ENCODE results near the gene CCDC74A. TPM values are rescaled to one million over a fixed set of nuclear protein-coding genes. Genes with fewer than 3 reads are reported as not detected.

Gene CCDC74A
- total RNA-seq, 1 experiment from 2014 or later, result 29.9 TPM

- Histone ChIP-seq H3K27me3 (ENCODE audit: control insufficient read depth, insufficient read depth, low read length) (peaks cover 18% of the 10 kb centered on the region; the same call in 1 of the 2 replicates), H3K27ac (ENCODE audit: low read length) (no peak overlapping the region), H3K9me3 (ENCODE audit: control insufficient read depth, insufficient read depth, low read depth, low read length) (no peaks in the 10 kb centered on the region), H3K36me3 (ENCODE audit: control insufficient read depth, insufficient read depth, low read length) (no peaks in the 10 kb centered on the region), H3K4me1 (ENCODE audit: control insufficient read depth, insufficient read depth, low read length) (no peaks in the 10 kb centered on the region), H3K4me3 (ENCODE audit: low read depth in 2 of 2, low read length in 2 of 2) (no peak overlapping the region)
- no peak for ATAC-seq
- no peak for DNase-seq (ENCODE audit: low read depth, low spot score)
- ChIA-PET POLR2A (no interaction called here), CTCF (no interaction called here)
- TF ChIP-seq CTCF (IDR thresholded peaks at IDR 0.05) (no peak), SIN3A (IDR thresholded peaks at IDR 0.05; ENCODE audit: borderline replicate concordance, insufficient read depth, low read depth, low read length) (no peak)
- no TSS peak for BruUV-seq (replicated peaks)
- intact Hi-C loops (cut with micrococcal nuclease; ENCODE audit: unreplicated experiment), result loop anchor here (5.0 kb wide), 1 partner anchor 115 kb away; no protein-coding TSS in a partner anchor
- in situ Hi-C loops (cut with HindIII; ENCODE audit: low pct_unique_long_range_greater_than_20kb, low sequenced_read_pairs), result no loop called here
These were observed 30.1 kb downstream of the CCDC74A start for GRCh38 chr2:131557558-131558321.

- no TSS peak for BruUV-seq (replicated peaks)
- ChIA-PET CTCF (no interaction called here), POLR2A (no interaction called here)
- intact Hi-C loops (cut with micrococcal nuclease; ENCODE audit: unreplicated experiment) (no loop called here), in situ Hi-C loops (cut with HindIII; ENCODE audit: low pct_unique_long_range_greater_than_20kb, low sequenced_read_pairs) (no loop called here)
- Histone ChIP-seq H3K9me3 (ENCODE audit: control insufficient read depth, insufficient read depth, low read depth, low read length) (no peaks in the 10 kb centered on the region), H3K4me3 (ENCODE audit: low read depth in 2 of 2, low read length in 2 of 2) (no peak overlapping the region), H3K27me3 (ENCODE audit: control insufficient read depth, insufficient read depth, low read length) (peaks cover 12% of the 10 kb centered on the region), H3K27ac (ENCODE audit: low read length) (no peak overlapping the region), H3K36me3 (ENCODE audit: control insufficient read depth, insufficient read depth, low read length) (no peaks in the 10 kb centered on the region), H3K4me1 (ENCODE audit: control insufficient read depth, insufficient read depth, low read length) (no peaks in the 10 kb centered on the region)
- no peak for ATAC-seq
- DNase-seq (ENCODE audit: low read depth, low spot score), result no peak
- no peak for TF ChIP-seq REST (IDR thresholded peaks at IDR 0.05; ENCODE audit: insufficient read depth in 1 of 2, low read depth in 2 of 2, low read length in 1 of 2)
- no peak for TF ChIP-seq SIN3A (IDR thresholded peaks at IDR 0.05; ENCODE audit: borderline replicate concordance, insufficient read depth, low read depth, low read length)
- TF ChIP-seq TCF7L2 (IDR thresholded peaks at IDR 0.05; ENCODE audit: low read depth, low read length), result no peak
These were observed 38.7 kb downstream of the CCDC74A start for GRCh38 chr2:131566371-131566770.

- ATAC-seq, result no peak
- in situ Hi-C loops (cut with HindIII; ENCODE audit: low pct_unique_long_range_greater_than_20kb, low sequenced_read_pairs), result no loop called here
- H3K27me3 ChIP-seq (ENCODE audit: control insufficient read depth, insufficient read depth, low read length), result peaks cover 12% of the 10 kb centered on the region
These were observed 40.2 kb downstream of the CCDC74A start for GRCh38 chr2:131567891-131568290.

More at GRCh38 chr2:131567891-131568290, 40.2 kb downstream of the CCDC74A start:
- H3K9me3 ChIP-seq (ENCODE audit: control insufficient read depth, insufficient read depth, low read depth, low read length), result no peaks in the 10 kb centered on the region
- H3K27ac ChIP-seq (ENCODE audit: low read length), result no peak overlapping the region
- TF ChIP-seq REST (IDR thresholded peaks at IDR 0.05; ENCODE audit: insufficient read depth in 1 of 2, low read depth in 2 of 2, low read length in 1 of 2) (no peak), TCF7L2 (IDR thresholded peaks at IDR 0.05; ENCODE audit: low read depth, low read length) (no peak), POLR2AphosphoS5 (IDR thresholded peaks at IDR 0.05; ENCODE audit: low read depth, low read length) (no peak), SIN3A (IDR thresholded peaks at IDR 0.05; ENCODE audit: borderline replicate concordance, insufficient read depth, low read depth, low read length) (no peak), CTCF (IDR thresholded peaks at IDR 0.05) (no peak)
- ChIA-PET POLR2A (no interaction called here), CTCF (no interaction called here)
- DNase-seq (ENCODE audit: low read depth, low spot score), result no peak
- H3K4me3 ChIP-seq (ENCODE audit: low read depth in 2 of 2, low read length in 2 of 2), result no peak overlapping the region
- no peaks in the 10 kb centered on the region for H3K4me1 ChIP-seq (ENCODE audit: control insufficient read depth, insufficient read depth, low read length)
- BruUV-seq (replicated peaks), result no TSS peak
- intact Hi-C loops (cut with micrococcal nuclease; ENCODE audit: unreplicated experiment), result no loop called here
- no peaks in the 10 kb centered on the region for H3K36me3 ChIP-seq (ENCODE audit: control insufficient read depth, insufficient read depth, low read length)
